Naive thymus-derived CD4-positive, alpha-beta T cell (primary cell): ENCODE data around the gene DDX1. TPM values are rescaled to one million over a fixed set of nuclear protein-coding genes. Genes with fewer than 3 reads are reported as not detected.
A peak's percentile ranks its signal among the peaks of the same experiment; 100 is the strongest.

Experiments
- ATAC-seq: fragments of 150-1000 bp; cut with Tn5 transposase; 2 replicates; pipeline ENCODE4 v1.10.0; 2021; ENCODE audit warnings: mild to moderate bottlenecking, moderate library complexity
- CTCF ChIA-PET: fragments of 350-600 bp; sonication (Branson Sonifier 250); formaldehyde crosslinking; loops from one replicate; lab custom pipeline; 2021; ENCODE audit warnings: antibody characterized with exemption; lab: Charles Lee
- POLR2A ChIA-PET: fragments of 350-600 bp; sonication (Branson Sonifier 250); formaldehyde crosslinking; loops from one replicate; lab custom pipeline; 2021; ENCODE audit warnings: antibody characterized with exemption, inconsistent platforms; lab: Charles Lee
- DNase-seq, 9 donors: peaks; one replicate each; pipeline versions ENCODE4 v3.0.0 to v3.0.0-alpha.2; 2020 to 2022; ENCODE audit warnings: mixed read lengths in 1 of 9
- H3K27ac ChIP-seq: one replicate; pipeline ENCODE4 v1.7.0; 2013; ENCODE audit warnings: mild to moderate bottlenecking, low read depth, low read length, moderate library complexity
- H3K27me3 ChIP-seq, 2 donors: one replicate each; pipeline ENCODE4 v1.7.0; 2013; ENCODE audit warnings: low read length in 2 of 2, mild to moderate bottlenecking in 2 of 2, moderate library complexity in 2 of 2; ENCODE audit not compliant: control insufficient read depth in 2 of 2, insufficient read depth in 2 of 2
- H3K36me3 ChIP-seq, 3 experiments: 1 replicate in 2 of 3; 2 replicates in 1 of 3; pipeline ENCODE4 v1.7.0; 2013; ENCODE audit warnings: low read length in 3 of 3, mild to moderate bottlenecking in 3 of 3, moderate library complexity in 1 of 3; ENCODE audit not compliant: insufficient read depth in 3 of 3, control insufficient read depth in 2 of 3
- H3K4me1 ChIP-seq, 2 donors: one replicate each; pipeline ENCODE4 v1.7.0; 2013; ENCODE audit warnings: low read length in 2 of 2, mild to moderate bottlenecking in 2 of 2, moderate library complexity in 1 of 2; ENCODE audit not compliant: control insufficient read depth in 2 of 2, insufficient read depth in 2 of 2
- H3K4me3 ChIP-seq: 2 replicates; pipeline ENCODE4 v1.7.0; 2013; ENCODE audit warnings: mild to moderate bottlenecking, low read length
- H3K9me3 ChIP-seq, 3 experiments: 1 replicate in 2 of 3; 2 replicates in 1 of 3; pipeline ENCODE4 v1.7.0; 2013; ENCODE audit warnings: low read length in 3 of 3; ENCODE audit not compliant: control insufficient read depth in 2 of 3
- H3K27ac Mint-ChIP-seq, 9 donors: one replicate each; pipeline ENCODE4 v1.8.0; 2020 to 2022; ENCODE audit warnings: mixed read lengths in 9 of 9, mild to moderate bottlenecking in 8 of 9, moderate library complexity in 5 of 9, inconsistent platforms in 2 of 9
- H3K27me3 Mint-ChIP-seq, 5 donors: one replicate each; pipeline ENCODE4 v1.8.0; 2021 to 2022; ENCODE audit warnings: mixed read lengths in 5 of 5, mild to moderate bottlenecking in 1 of 5
- H3K36me3 Mint-ChIP-seq, 5 donors: one replicate each; pipeline ENCODE4 v1.8.0; 2020 to 2022; ENCODE audit warnings: mixed read lengths in 5 of 5, mild to moderate bottlenecking in 3 of 5, inconsistent platforms in 1 of 5
- H3K4me1 Mint-ChIP-seq, 7 donors: one replicate each; pipeline ENCODE4 v1.8.0; 2020 to 2022; ENCODE audit warnings: mixed read lengths in 7 of 7, mild to moderate bottlenecking in 3 of 7, inconsistent platforms in 1 of 7
- H3K4me3 Mint-ChIP-seq, 10 donors: one replicate each; pipeline ENCODE4 v1.8.0; 2020 to 2022; ENCODE audit warnings: mild to moderate bottlenecking in 10 of 10, mixed read lengths in 10 of 10, moderate library complexity in 6 of 10, inconsistent platforms in 2 of 10
- H3K9me3 Mint-ChIP-seq, 11 donors: one replicate each; pipeline ENCODE4 v1.8.0; 2020 to 2022; ENCODE audit warnings: mixed read lengths in 11 of 11, mild to moderate bottlenecking in 4 of 11, inconsistent platforms in 1 of 11, moderate library complexity in 1 of 11
- intact Hi-C, 2 donors: fragments of 100-400 bp; cut with micrococcal nuclease; formaldehyde crosslinking; loops; one replicate each; pipeline ENCODE4 v1.15.1; 2023
- polyA plus RNA-seq, 2 donors: library from polyadenylated mRNA; unstranded; fragments of 300-500 nt; fragmentation: Illumina TruSeq; gene quantifications; one replicate each; pipeline ENCODE4 v1.2.3, GENCODE V29; 2021
- total RNA-seq, 6 experiments: library from RNA in 5 of 6; stranded (reverse) in 5 of 6; gene quantifications; 1 replicate in 5 of 6; 2 replicates in 1 of 6; pipeline ENCODE4 v1.2.3 and lab custom pipeline; 2021 to 2026

Gene DDX1
- total and polyA plus RNA-seq, 7 experiments from 2014 or later = 30.2 to 75.7 (median 58.0) TPM

DNA sequence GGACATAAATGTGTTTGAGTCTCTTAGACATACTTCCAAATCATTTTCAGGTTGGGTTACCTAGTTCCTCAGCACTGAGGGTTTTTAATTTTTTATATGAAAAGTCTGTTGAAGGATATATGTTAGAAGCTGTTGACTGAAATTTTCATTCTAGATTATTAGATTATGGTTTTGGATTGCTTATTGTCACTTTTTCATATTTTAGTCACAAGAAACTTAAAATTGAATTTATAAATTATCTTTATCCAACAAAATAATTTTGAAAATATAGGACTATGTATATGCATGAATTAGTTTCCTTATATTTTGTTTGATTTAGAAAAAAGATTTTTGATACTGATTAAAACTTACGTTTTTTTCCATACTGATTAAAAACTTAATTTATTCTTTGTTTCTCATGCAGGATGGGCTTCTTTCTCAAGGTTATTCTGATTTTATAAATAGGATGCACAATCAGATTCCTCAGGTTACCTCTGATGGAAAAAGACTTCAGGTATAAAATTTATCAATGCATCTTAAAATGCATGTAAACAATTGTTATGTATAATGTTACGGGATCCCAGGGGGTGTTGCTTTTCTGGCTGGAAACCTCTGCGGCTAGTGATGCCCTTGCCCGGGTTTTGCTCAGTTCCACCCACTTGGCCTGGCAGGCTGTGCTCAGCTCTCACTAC lies 26.2 kb downstream of the DDX1 start:
- H3K27ac Mint-ChIP-seq = no peak overlapping the region
- H3K4me3 Mint-ChIP-seq = no peak overlapping the region
- no peaks in the 10 kb centered on the region for H3K27me3 Mint-ChIP-seq
- Histone ChIP-seq H3K4me1 (no peaks in the 10 kb centered on the region), H3K9me3 (no peaks in the 10 kb centered on the region), H3K36me3 (peaks cover 0 to 72% (median 13%) of the 10 kb centered on the region in 3 experiments), H3K27me3 (no peaks in the 10 kb centered on the region), H3K4me3 (no peak overlapping the region), H3K27ac (no peak overlapping the region)
- ChIA-PET POLR2A (interaction anchor here (0.7 kb wide), 1 partner anchor 25 kb away, joined by 3 read pairs; no protein-coding TSS in a partner anchor), CTCF (no interaction called here)
- DNase-seq = no peak
- peaks cover 8 to 41% (median 30%) of the 10 kb centered on the region in 5 donors for H3K36me3 Mint-ChIP-seq
- no peak for ATAC-seq
- H3K4me1 Mint-ChIP-seq = peaks cover 0 to 15% (median 5%) of the 10 kb centered on the region in 7 donors
- no peaks in the 10 kb centered on the region for H3K9me3 Mint-ChIP-seq
- intact Hi-C loops = no loop called here

DNA sequence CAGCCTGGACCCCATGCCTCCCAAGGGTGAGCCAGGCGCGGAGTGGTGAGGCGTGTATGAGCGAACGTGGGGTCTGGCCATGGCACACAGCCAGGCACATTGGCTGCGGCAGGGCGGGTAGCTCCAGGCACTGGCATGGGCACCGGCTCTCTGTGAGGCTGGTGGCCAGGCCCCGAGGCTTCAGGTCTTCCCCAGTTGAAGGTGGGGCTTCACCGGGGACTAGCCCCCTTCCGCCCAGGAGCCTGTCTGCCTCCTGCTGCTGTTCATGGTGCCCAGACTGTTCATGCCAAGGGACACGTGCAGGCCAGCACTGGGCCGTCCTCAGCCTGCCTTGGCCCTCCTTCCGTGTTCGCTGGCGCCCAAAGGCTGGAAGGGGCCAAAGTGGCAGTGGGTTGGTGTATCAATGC lies 26.8 kb downstream of the DDX1 start:
- Histone ChIP-seq H3K4me3 (no peak overlapping the region), H3K9me3 (no peaks in the 10 kb centered on the region), H3K36me3 (peaks cover 0 to 75% (median 13%) of the 10 kb centered on the region in 3 experiments), H3K27ac (no peak overlapping the region), H3K4me1 (no peaks in the 10 kb centered on the region), H3K27me3 (no peaks in the 10 kb centered on the region)
- Mint-ChIP-seq H3K36me3 (peaks cover 7 to 41% (median 30%) of the 10 kb centered on the region in 5 donors), H3K4me3 (no peak overlapping the region), H3K27ac (no peak overlapping the region), H3K27me3 (no peaks in the 10 kb centered on the region), H3K9me3 (no peaks in the 10 kb centered on the region), H3K4me1 (peaks cover 0 to 12% (median 3%) of the 10 kb centered on the region in 7 donors)
- ChIA-PET CTCF (no interaction called here), POLR2A (interaction anchor here (0.7 kb wide), 1 partner anchor 25 kb away, joined by 3 read pairs; no protein-coding TSS in a partner anchor)
- no peak for DNase-seq
- ATAC-seq = no peak
- intact Hi-C loops = no loop called here

- Histone ChIP-seq H3K4me1 (no peaks in the 10 kb centered on the region), H3K27me3 (no peaks in the 10 kb centered on the region), H3K4me3 (no peak overlapping the region), H3K27ac (no peak overlapping the region), H3K36me3 (peaks cover 3 to 75% (median 15%) of the 10 kb centered on the region in 3 experiments), H3K9me3 (no peaks in the 10 kb centered on the region)
- peaks cover 0 to 9% (median 0%) of the 10 kb centered on the region in 7 donors for H3K4me1 Mint-ChIP-seq
- ChIA-PET CTCF (no interaction called here), POLR2A (no interaction called here)
- H3K4me3 Mint-ChIP-seq = no peak overlapping the region
- no peak overlapping the region for H3K27ac Mint-ChIP-seq
- peaks cover 11 to 44% (median 34%) of the 10 kb centered on the region in 5 donors for H3K36me3 Mint-ChIP-seq
- DNase-seq (no peak), ATAC-seq (peak; percentile 14)
- peaks cover 0 to 4% (median 0%) of the 10 kb centered on the region in 11 donors for H3K9me3 Mint-ChIP-seq
- no peaks in the 10 kb centered on the region for H3K27me3 Mint-ChIP-seq
- intact Hi-C loops = no loop called here
Measured at GRCh38 chr2:15619076-15619475, 27.4 kb downstream of the DDX1 start.

DNA sequence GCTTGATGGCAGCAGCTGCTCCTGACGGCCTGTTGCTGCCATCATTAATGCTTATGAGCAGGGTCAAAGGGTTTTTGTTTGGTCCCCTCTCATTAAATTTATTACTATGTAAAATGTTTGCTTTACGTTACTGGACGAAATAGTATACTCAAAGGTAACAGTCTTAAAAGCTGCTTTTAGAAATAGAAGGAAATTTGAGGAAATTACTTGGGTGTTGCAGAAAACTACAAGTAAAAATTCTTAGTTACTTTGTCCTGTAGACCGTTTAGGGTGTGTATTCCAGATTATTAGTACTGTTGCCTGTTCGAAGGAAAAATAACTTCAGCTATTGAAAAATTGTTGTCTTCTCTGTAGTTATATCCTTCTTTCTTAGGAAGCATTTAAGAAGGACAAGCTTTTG lies 27.8 kb downstream of the DDX1 start:
- Mint-ChIP-seq H3K27ac (peak overlapping the region in 1 of 9 donors; percentile 12), H3K4me3 (no peak overlapping the region), H3K27me3 (no peaks in the 10 kb centered on the region), H3K4me1 (peaks cover 0 to 9% (median 0%) of the 10 kb centered on the region in 7 donors), H3K9me3 (peaks cover 0 to 8% (median 0%) of the 10 kb centered on the region in 11 donors), H3K36me3 (peaks cover 16 to 44% (median 37%) of the 10 kb centered on the region in 5 donors)
- ChIA-PET CTCF (no interaction called here), POLR2A (no interaction called here)
- Histone ChIP-seq H3K27me3 (no peaks in the 10 kb centered on the region), H3K4me1 (no peaks in the 10 kb centered on the region), H3K4me3 (no peak overlapping the region), H3K27ac (no peak overlapping the region), H3K9me3 (no peaks in the 10 kb centered on the region), H3K36me3 (peaks cover 7 to 78% (median 15%) of the 10 kb centered on the region in 3 experiments)
- DNase-seq (no peak), ATAC-seq (no peak)
- intact Hi-C loops = no loop called here

DNA sequence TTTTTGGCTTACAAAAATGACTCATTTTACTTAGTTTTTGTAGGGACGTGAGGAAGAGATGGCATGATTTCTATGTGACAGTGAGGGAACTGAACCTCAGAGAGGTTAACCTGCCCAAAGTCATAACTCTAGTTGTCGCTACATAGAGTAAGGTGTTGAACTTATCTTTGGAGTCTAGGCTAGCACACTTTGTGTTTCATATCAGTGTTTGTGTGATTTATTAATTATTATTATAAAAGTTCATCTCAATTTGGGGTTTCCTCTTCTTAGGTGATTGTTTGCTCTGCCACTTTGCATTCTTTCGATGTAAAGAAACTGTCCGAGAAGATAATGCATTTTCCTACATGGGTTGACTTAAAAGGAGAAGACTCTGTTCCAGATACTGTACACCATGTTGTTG lies 28.3 kb downstream of the DDX1 start:
- H3K36me3 ChIP-seq = peaks cover 11 to 78% (median 19%) of the 10 kb centered on the region in 3 experiments
- ATAC-seq = no peak
- ChIA-PET POLR2A (no interaction called here), CTCF (no interaction called here)
- Mint-ChIP-seq H3K36me3 (peaks cover 17 to 42% (median 34%) of the 10 kb centered on the region in 5 donors), H3K4me1 (peaks cover 0 to 5% (median 0%) of the 10 kb centered on the region in 7 donors), H3K4me3 (no peak overlapping the region), H3K9me3 (peaks cover 0 to 10% (median 0%) of the 10 kb centered on the region in 11 donors), H3K27ac (peak overlapping the region in 1 of 9 donors; percentile 12), H3K27me3 (no peaks in the 10 kb centered on the region)
- H3K4me1 ChIP-seq = no peaks in the 10 kb centered on the region
- DNase-seq = no peak
- no peaks in the 10 kb centered on the region for H3K27me3 ChIP-seq
- H3K9me3 ChIP-seq = no peaks in the 10 kb centered on the region
- no peak overlapping the region for H3K4me3 ChIP-seq
- no peak overlapping the region for H3K27ac ChIP-seq
- intact Hi-C loops = no loop called here

- Histone ChIP-seq H3K4me3 (no peak overlapping the region), H3K27me3 (no peaks in the 10 kb centered on the region), H3K36me3 (peaks cover 12 to 77% (median 23%) of the 10 kb centered on the region in 3 experiments), H3K4me1 (no peaks in the 10 kb centered on the region), H3K9me3 (no peaks in the 10 kb centered on the region), H3K27ac (no peak overlapping the region)
- no peaks in the 10 kb centered on the region for H3K27me3 Mint-ChIP-seq
- peaks cover 0 to 10% (median 0%) of the 10 kb centered on the region in 11 donors for H3K9me3 Mint-ChIP-seq
- no peak for ATAC-seq
- intact Hi-C loops = no loop called here
- no peak for DNase-seq
- H3K27ac Mint-ChIP-seq = no peak overlapping the region
- H3K4me3 Mint-ChIP-seq = no peak overlapping the region
- peaks cover 15 to 41% (median 33%) of the 10 kb centered on the region in 5 donors for H3K36me3 Mint-ChIP-seq
- H3K4me1 Mint-ChIP-seq = peaks cover 0 to 3% (median 0%) of the 10 kb centered on the region in 7 donors
- POLR2A ChIA-PET = no interaction called here
- CTCF ChIA-PET = no interaction called here
Measured at GRCh38 chr2:15620340-15620739, 28.7 kb downstream of the DDX1 start.
